Measurements from ENCODE around the gene DNAH2.

The DNAH2 gene

GRCh38 chr17:7755095-7755890 lies 37.7 kb downstream of the DNAH2 start:
- H3K9me3 ChIP-seq (ENCODE audit: insufficient read depth, low read length), result no peaks in the 10 kb centered on the region
- TF ChIP-seq YY1 (IDR thresholded peaks at IDR 0.05; ENCODE audit: insufficient read depth, insufficient read length) (no peak), ZNF274 (IDR thresholded peaks at IDR 0.05; ENCODE audit: low read depth, low read length) (no peak), SUZ12 (IDR thresholded peaks at IDR 0.05; ENCODE audit: extremely low read depth, insufficient read depth, insufficient read length) (no peak)
- DNase-seq (ENCODE audit: low read depth, low spot score), result no peak
- no peak overlapping the region for H3K9ac ChIP-seq (ENCODE audit: insufficient read length, low read depth)
- no peaks in the 10 kb centered on the region for H3K27me3 ChIP-seq (ENCODE audit: insufficient read depth, insufficient read length)
- no peaks in the 10 kb centered on the region for H3K36me3 ChIP-seq (ENCODE audit: insufficient read depth, insufficient read length, low read length)
- no peaks in the 10 kb centered on the region for H3K4me1 ChIP-seq (ENCODE audit: insufficient read depth, insufficient read length)
- no peak overlapping the region for H3K4me3 ChIP-seq (ENCODE audit: insufficient read length, low read depth)

- DNase-seq (ENCODE audit: low read depth, low spot score), result no peak
- Histone ChIP-seq H3K4me1 (ENCODE audit: insufficient read depth, insufficient read length) (no peaks in the 10 kb centered on the region), H3K9ac (ENCODE audit: insufficient read length, low read depth) (no peak overlapping the region), H3K36me3 (ENCODE audit: insufficient read depth, insufficient read length, low read length) (no peaks in the 10 kb centered on the region), H3K27me3 (ENCODE audit: insufficient read depth, insufficient read length) (no peaks in the 10 kb centered on the region), H3K4me3 (ENCODE audit: insufficient read length, low read depth) (no peak overlapping the region), H3K9me3 (ENCODE audit: insufficient read depth, low read length) (no peaks in the 10 kb centered on the region)
- no peak for TF ChIP-seq ZNF274 (IDR thresholded peaks at IDR 0.05; ENCODE audit: low read depth, low read length)
Observed at GRCh38 chr17:7756968-7757367, 39.4 kb downstream of the DNAH2 start.

- Histone ChIP-seq H3K4me1 (ENCODE audit: insufficient read depth, insufficient read length) (no peaks in the 10 kb centered on the region), H3K27me3 (ENCODE audit: insufficient read depth, insufficient read length) (no peaks in the 10 kb centered on the region), H3K36me3 (ENCODE audit: insufficient read depth, insufficient read length, low read length) (no peaks in the 10 kb centered on the region), H3K9me3 (ENCODE audit: insufficient read depth, low read length) (no peaks in the 10 kb centered on the region), H3K9ac (ENCODE audit: insufficient read length, low read depth) (no peak overlapping the region), H3K4me3 (ENCODE audit: insufficient read length, low read depth) (no peak overlapping the region)
- TF ChIP-seq YY1 (IDR thresholded peaks at IDR 0.05; ENCODE audit: insufficient read depth, insufficient read length) (no peak), ZNF274 (IDR thresholded peaks at IDR 0.05; ENCODE audit: low read depth, low read length) (no peak), SUZ12 (IDR thresholded peaks at IDR 0.05; ENCODE audit: extremely low read depth, insufficient read depth, insufficient read length) (no peak)
- no peak for DNase-seq (ENCODE audit: low read depth, low spot score)
Observed at GRCh38 chr17:7763919-7764318, 46.4 kb downstream of the DNAH2 start.

- H3K27me3 ChIP-seq (ENCODE audit: insufficient read depth, insufficient read length), result no peaks in the 10 kb centered on the region
- H3K9ac ChIP-seq (ENCODE audit: insufficient read length, low read depth), result no peak overlapping the region
- no peak for DNase-seq (ENCODE audit: low read depth, low spot score)
- H3K36me3 ChIP-seq (ENCODE audit: insufficient read depth, insufficient read length, low read length), result no peaks in the 10 kb centered on the region
- TF ChIP-seq ZNF274 (IDR thresholded peaks at IDR 0.05; ENCODE audit: low read depth, low read length) (no peak), YY1 (IDR thresholded peaks at IDR 0.05; ENCODE audit: insufficient read depth, insufficient read length) (no peak), SUZ12 (IDR thresholded peaks at IDR 0.05; ENCODE audit: extremely low read depth, insufficient read depth, insufficient read length) (no peak)
- no peaks in the 10 kb centered on the region for H3K4me1 ChIP-seq (ENCODE audit: insufficient read depth, insufficient read length)
- H3K4me3 ChIP-seq (ENCODE audit: insufficient read length, low read depth), result no peak overlapping the region
- H3K9me3 ChIP-seq (ENCODE audit: insufficient read depth, low read length), result no peaks in the 10 kb centered on the region
Observed at GRCh38 chr17:7767004-7767403, 49.5 kb downstream of the DNAH2 start.

- H3K9ac ChIP-seq (ENCODE audit: insufficient read length, low read depth), result no peak overlapping the region
- TF ChIP-seq SUZ12 (IDR thresholded peaks at IDR 0.05; ENCODE audit: extremely low read depth, insufficient read depth, insufficient read length) (no peak), ZNF274 (IDR thresholded peaks at IDR 0.05; ENCODE audit: low read depth, low read length) (no peak), YY1 (IDR thresholded peaks at IDR 0.05; ENCODE audit: insufficient read depth, insufficient read length) (no peak)
- H3K27me3 ChIP-seq (ENCODE audit: insufficient read depth, insufficient read length), result no peaks in the 10 kb centered on the region
- H3K4me3 ChIP-seq (ENCODE audit: insufficient read length, low read depth), result no peak overlapping the region
- no peaks in the 10 kb centered on the region for H3K4me1 ChIP-seq (ENCODE audit: insufficient read depth, insufficient read length)
- no peaks in the 10 kb centered on the region for H3K9me3 ChIP-seq (ENCODE audit: insufficient read depth, low read length)
- DNase-seq (ENCODE audit: low read depth, low spot score), result no peak
- no peaks in the 10 kb centered on the region for H3K36me3 ChIP-seq (ENCODE audit: insufficient read depth, insufficient read length, low read length)
Observed at GRCh38 chr17:7767405-7768021, 50.0 kb downstream of the DNAH2 start.

- H3K9ac ChIP-seq (ENCODE audit: insufficient read length, low read depth), result no peak overlapping the region
- no peaks in the 10 kb centered on the region for H3K27me3 ChIP-seq (ENCODE audit: insufficient read depth, insufficient read length)
- H3K36me3 ChIP-seq (ENCODE audit: insufficient read depth, insufficient read length, low read length), result no peaks in the 10 kb centered on the region
- no peak overlapping the region for H3K4me3 ChIP-seq (ENCODE audit: insufficient read length, low read depth)
- no peaks in the 10 kb centered on the region for H3K4me1 ChIP-seq (ENCODE audit: insufficient read depth, insufficient read length)
- DNase-seq (ENCODE audit: low read depth, low spot score), result no peak
- TF ChIP-seq YY1 (IDR thresholded peaks at IDR 0.05; ENCODE audit: insufficient read depth, insufficient read length) (no peak), ZNF274 (IDR thresholded peaks at IDR 0.05; ENCODE audit: low read depth, low read length) (no peak), SUZ12 (IDR thresholded peaks at IDR 0.05; ENCODE audit: extremely low read depth, insufficient read depth, insufficient read length) (no peak)
- H3K9me3 ChIP-seq (ENCODE audit: insufficient read depth, low read length), result no peaks in the 10 kb centered on the region
Observed at GRCh38 chr17:7769854-7770253, 52.3 kb downstream of the DNAH2 start.

- no peak overlapping the region for H3K9ac ChIP-seq (ENCODE audit: insufficient read length, low read depth)
- no peaks in the 10 kb centered on the region for H3K36me3 ChIP-seq (ENCODE audit: insufficient read depth, insufficient read length, low read length)
- no peaks in the 10 kb centered on the region for H3K4me1 ChIP-seq (ENCODE audit: insufficient read depth, insufficient read length)
- TF ChIP-seq YY1 (IDR thresholded peaks at IDR 0.05; ENCODE audit: insufficient read depth, insufficient read length) (no peak), ZNF274 (IDR thresholded peaks at IDR 0.05; ENCODE audit: low read depth, low read length) (no peak), SUZ12 (IDR thresholded peaks at IDR 0.05; ENCODE audit: extremely low read depth, insufficient read depth, insufficient read length) (no peak)
- no peak overlapping the region for H3K4me3 ChIP-seq (ENCODE audit: insufficient read length, low read depth)
- DNase-seq (ENCODE audit: low read depth, low spot score), result no peak
- H3K27me3 ChIP-seq (ENCODE audit: insufficient read depth, insufficient read length), result no peaks in the 10 kb centered on the region
- no peaks in the 10 kb centered on the region for H3K9me3 ChIP-seq (ENCODE audit: insufficient read depth, low read length)
Observed at GRCh38 chr17:7774055-7774521, 56.5 kb downstream of the DNAH2 start.

Measured in NT2/D1 (cell line).